Measurements from ENCODE around the gene FXN.

FXN gene

DNA sequence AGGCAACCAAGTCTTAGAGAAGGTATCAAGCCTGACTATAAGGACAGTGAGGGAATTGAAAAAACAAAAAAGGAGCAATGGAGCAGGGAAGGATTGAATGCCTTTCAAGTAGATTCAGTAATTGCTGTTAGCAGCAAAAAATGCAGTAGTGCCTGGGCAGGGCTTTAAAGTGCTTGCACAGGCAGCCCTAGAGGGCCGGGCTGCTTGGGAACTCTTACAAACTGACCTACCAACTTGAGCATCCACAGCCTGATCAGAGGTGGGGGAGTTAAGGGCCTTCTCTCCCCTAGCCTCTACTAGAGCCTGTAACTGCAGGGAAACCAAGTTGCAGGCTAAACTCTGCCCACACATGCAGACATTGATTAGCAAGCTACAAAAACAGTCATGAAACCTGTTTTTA, 19.4 kb downstream of the FXN start:
- DNase-seq (ENCODE audit: low read depth, low spot score), result no peak
- ChIA-PET CTCF (interaction anchor here (0.7 to 24.9 kb wide), 20 partner anchors 10 to 168 kb away, joined by 3 to 511 read pairs (median 11); partner anchors contain the start of gene FXN), POLR2A (no interaction called here)
- no peak overlapping the region for H3K4me3 ChIP-seq (ENCODE audit: low read depth, low read length)
- TF ChIP-seq CTCF (IDR thresholded peaks at IDR 0.05; ENCODE audit: insufficient read depth, low read length, missing control alignments), result no peak

DNA sequence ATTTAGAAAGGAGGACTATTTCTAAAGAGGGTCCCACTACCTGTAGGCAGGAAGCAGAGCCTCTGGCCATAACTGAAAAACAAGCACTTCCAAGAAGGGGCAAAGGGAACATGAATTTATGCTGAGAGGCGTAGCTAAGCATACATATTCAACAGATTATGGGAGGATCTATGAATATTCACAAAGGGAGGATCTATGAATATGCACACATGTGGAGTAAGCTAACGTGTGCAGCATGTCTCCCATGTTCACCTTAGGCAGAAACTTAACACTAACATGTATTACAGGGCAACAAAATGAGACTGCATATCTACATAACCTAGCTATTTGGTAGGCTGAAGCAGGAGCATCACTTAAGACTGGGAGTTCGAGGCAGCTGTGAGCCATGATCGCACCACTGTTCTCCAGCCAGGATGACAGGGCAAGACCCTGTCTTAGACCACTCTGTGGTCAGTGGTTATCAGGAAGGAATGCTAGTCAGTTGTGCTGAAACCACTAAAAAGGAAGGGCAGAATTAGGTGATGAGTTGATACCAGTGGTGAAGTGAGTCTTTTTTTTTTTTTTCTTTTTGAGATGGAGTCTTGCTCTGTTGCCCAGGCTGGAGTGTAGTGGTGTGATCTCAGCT, 20.8 kb downstream of the FXN start:
- ChIA-PET CTCF (interaction anchor here (1.0 to 24.9 kb wide), 12 partner anchors 9 to 491 kb away, joined by 3 to 511 read pairs (median 22); partner anchors contain the start of gene FXN), POLR2A (no interaction called here)
- no peak for DNase-seq (ENCODE audit: low read depth, low spot score)
- H3K4me3 ChIP-seq (ENCODE audit: low read depth, low read length), result no peak overlapping the region
- TF ChIP-seq CTCF (IDR thresholded peaks at IDR 0.05; ENCODE audit: insufficient read depth, low read length, missing control alignments), result no peak

- POLR2A ChIA-PET, result interaction anchor here (0.8 kb wide), 1 partner anchor 22 kb away, joined by 3 read pairs; the partner anchor contains the start of gene FXN
- CTCF ChIA-PET, result interaction anchor here (5.4 to 24.9 kb wide), 3 partner anchors 7 to 135 kb away, joined by 36 to 511 read pairs (median 58); no protein-coding TSS in a partner anchor
- no peak overlapping the region for H3K4me3 ChIP-seq (ENCODE audit: low read depth, low read length)
- no peak for TF ChIP-seq CTCF (IDR thresholded peaks at IDR 0.05; ENCODE audit: insufficient read depth, low read length, missing control alignments)
- no peak for DNase-seq (ENCODE audit: low read depth, low spot score)
Observed at GRCh38 chr9:69058101-69058500, 22.5 kb downstream of the FXN start.

GRCh38 chr9:69060766-69061165, 25.2 kb downstream of the FXN start:
- H3K4me3 ChIP-seq (ENCODE audit: low read depth, low read length), result no peak overlapping the region
- no peak for TF ChIP-seq CTCF (IDR thresholded peaks at IDR 0.05; ENCODE audit: insufficient read depth, low read length, missing control alignments)
- no peak for DNase-seq (ENCODE audit: low read depth, low spot score)
- ChIA-PET POLR2A (no interaction called here), CTCF (interaction anchor here (1.1 to 24.9 kb wide), 4 partner anchors 25 to 163 kb away, joined by 4 to 511 read pairs (median 5); partner anchors contain the start of gene FXN)

- no peak for TF ChIP-seq CTCF (IDR thresholded peaks at IDR 0.05; ENCODE audit: insufficient read depth, low read length, missing control alignments)
- no peak overlapping the region for H3K4me3 ChIP-seq (ENCODE audit: low read depth, low read length)
- no peak for DNase-seq (ENCODE audit: low read depth, low spot score)
- CTCF ChIA-PET, result interaction anchor here (6.5 to 24.9 kb wide), 2 partner anchors 7 to 131 kb away, joined by 36 to 511 read pairs; no protein-coding TSS in a partner anchor
- POLR2A ChIA-PET, result no interaction called here
Observed at GRCh38 chr9:69062195-69062594, 26.6 kb downstream of the FXN start.

DNA sequence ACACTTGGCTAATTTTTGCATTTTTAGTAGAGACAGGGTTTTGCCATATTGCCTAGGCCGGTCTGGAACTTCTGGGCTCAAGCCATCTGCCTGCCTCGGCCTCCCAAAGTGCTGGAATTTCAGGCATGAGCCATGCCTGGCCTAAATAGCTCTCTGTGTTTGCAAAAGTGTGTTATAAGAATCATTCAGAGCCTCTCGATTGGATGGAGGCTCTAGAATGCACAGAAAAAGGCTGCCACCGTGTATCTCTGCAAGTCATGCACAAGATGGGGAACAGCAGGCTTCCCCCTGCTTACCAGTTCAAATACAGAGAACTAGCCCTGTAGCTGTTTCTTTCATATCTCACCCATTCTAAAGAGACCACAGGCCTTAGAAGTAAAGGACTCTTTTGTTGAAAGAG, 28.3 kb downstream of the FXN start:
- no peak for DNase-seq (ENCODE audit: low read depth, low spot score)
- POLR2A ChIA-PET, result no interaction called here
- CTCF ChIA-PET, result interaction anchor here (1.1 to 24.9 kb wide), 4 partner anchors 9 to 159 kb away, joined by 5 to 511 read pairs (median 20); partner anchors contain the start of gene FXN
- no peak for TF ChIP-seq CTCF (IDR thresholded peaks at IDR 0.05; ENCODE audit: insufficient read depth, low read length, missing control alignments)
- no peak overlapping the region for H3K4me3 ChIP-seq (ENCODE audit: low read depth, low read length)
